ENCODE data around the gene UHRF1. TPM values are rescaled to one million over a fixed set of nuclear protein-coding genes. Genes with fewer than 3 reads are reported as not detected.

Gene UHRF1
- total and polyA plus RNA-seq, 2 of the 13 experiments (the other 11 are each of a cell fraction or from before 2014, with no cell fraction given): 6.8 to 78.4 TPM

DNA sequence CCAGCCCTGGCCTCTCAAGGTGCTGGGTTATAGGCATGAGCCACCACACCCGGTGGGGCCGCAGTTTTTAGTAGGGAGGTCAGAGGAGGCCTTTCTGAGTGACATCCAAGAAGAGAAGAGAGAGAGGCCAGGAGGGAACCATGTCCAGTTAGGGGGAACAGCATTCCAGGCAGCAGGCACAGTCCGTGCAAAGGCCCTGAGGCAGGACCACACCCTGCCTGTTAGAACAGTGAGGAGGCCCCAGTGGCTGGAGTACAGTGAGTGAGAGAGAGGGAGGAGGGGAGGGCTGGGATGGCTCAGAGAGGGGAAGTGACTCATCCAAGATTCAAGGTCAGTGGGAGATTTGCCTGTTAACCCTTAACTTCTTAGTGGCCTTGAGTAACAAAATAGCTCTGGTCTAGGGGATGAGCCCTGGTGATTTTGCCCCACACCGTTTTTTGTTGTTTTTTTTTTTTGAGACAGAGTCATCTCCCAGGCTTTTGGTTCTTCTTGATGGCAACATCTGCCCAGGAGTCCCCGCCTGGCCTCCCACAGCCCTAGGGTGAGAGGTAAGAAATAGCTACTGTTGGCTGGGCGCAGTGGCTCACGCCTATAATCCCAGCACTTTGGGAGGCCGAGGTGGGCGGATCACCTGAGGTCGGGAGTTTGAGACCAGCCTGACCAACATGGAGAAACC, 39.1 kb upstream of the UHRF1 start (continued):
- TF ChIP-seq, protein P1, sequence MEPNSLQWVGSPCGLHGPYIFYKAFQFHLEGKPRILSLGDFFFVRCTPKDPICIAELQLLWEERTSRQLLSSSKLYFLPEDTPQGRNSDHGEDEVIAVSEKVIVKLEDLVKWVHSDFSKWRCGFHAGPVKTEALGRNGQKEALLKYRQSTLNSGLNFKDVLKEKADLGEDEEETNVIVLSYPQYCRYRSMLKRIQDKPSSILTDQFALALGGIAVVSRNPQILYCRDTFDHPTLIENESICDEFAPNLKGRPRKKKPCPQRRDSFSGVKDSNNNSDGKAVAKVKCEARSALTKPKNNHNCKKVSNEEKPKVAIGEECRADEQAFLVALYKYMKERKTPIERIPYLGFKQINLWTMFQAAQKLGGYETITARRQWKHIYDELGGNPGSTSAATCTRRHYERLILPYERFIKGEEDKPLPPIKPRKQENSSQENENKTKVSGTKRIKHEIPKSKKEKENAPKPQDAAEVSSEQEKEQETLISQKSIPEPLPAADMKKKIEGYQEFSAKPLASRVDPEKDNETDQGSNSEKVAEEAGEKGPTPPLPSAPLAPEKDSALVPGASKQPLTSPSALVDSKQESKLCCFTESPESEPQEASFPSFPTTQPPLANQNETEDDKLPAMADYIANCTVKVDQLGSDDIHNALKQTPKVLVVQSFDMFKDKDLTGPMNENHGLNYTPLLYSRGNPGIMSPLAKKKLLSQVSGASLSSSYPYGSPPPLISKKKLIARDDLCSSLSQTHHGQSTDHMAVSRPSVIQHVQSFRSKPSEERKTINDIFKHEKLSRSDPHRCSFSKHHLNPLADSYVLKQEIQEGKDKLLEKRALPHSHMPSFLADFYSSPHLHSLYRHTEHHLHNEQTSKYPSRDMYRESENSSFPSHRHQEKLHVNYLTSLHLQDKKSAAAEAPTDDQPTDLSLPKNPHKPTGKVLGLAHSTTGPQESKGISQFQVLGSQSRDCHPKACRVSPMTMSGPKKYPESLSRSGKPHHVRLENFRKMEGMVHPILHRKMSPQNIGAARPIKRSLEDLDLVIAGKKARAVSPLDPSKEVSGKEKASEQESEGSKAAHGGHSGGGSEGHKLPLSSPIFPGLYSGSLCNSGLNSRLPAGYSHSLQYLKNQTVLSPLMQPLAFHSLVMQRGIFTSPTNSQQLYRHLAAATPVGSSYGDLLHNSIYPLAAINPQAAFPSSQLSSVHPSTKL (CRISPR knock-in tag; IDR thresholded peaks at IDR 0.05): peak; percentile 89
- TF ChIP-seq RXRB (CRISPR knock-in tag; IDR thresholded peaks at IDR 0.05; ENCODE audit: borderline replicate concordance) (peak; percentile 75), PHF20 (CRISPR knock-in tag; IDR thresholded peaks at IDR 0.05) (peak; percentile 57), HNRNPUL1 (IDR thresholded peaks at IDR 0.05; ENCODE audit: low read depth, low read length) (no peak), SNRNP70 (IDR thresholded peaks at IDR 0.05; ENCODE audit: low read depth, low read length) (no peak), ZNF747 (CRISPR knock-in tag; IDR thresholded peaks at IDR 0.05; ENCODE audit: borderline replicate concordance) (peak; percentile 27; the same call in 1 of the 2 replicates), TGIF2 (CRISPR knock-in tag; IDR thresholded peaks at IDR 0.05) (no peak), MLLT10 (CRISPR knock-in tag; IDR thresholded peaks at IDR 0.05) (no peak), REST (IDR thresholded peaks at IDR 0.05; ENCODE audit: borderline replicate concordance in 1 of 2, low read depth in 1 of 2, low read length in 2 of 2) (peak in 1 of 2 experiments; percentile 32; a peak in 1 of 4 replicates), SIN3A (IDR thresholded peaks at IDR 0.05; ENCODE audit: borderline replicate concordance, low read depth, low read length) (0 out of 2 replicates have a peak, but pooled peaks have one; percentile 12), TBL1XR1 (IDR thresholded peaks at IDR 0.05; ENCODE audit: borderline replicate concordance, low read length, partially characterized antibody) (no peak), POLR2AphosphoS2 (IDR thresholded peaks at IDR 0.05; ENCODE audit: low read depth, low read length) (no peak), SIX4 (CRISPR knock-in tag; IDR thresholded peaks at IDR 0.05) (peak; percentile 64; the same call in 1 of the 2 replicates), ZGPAT (CRISPR knock-in tag; IDR thresholded peaks at IDR 0.05) (peak; percentile 83)
- TF ChIP-seq, protein P2, sequence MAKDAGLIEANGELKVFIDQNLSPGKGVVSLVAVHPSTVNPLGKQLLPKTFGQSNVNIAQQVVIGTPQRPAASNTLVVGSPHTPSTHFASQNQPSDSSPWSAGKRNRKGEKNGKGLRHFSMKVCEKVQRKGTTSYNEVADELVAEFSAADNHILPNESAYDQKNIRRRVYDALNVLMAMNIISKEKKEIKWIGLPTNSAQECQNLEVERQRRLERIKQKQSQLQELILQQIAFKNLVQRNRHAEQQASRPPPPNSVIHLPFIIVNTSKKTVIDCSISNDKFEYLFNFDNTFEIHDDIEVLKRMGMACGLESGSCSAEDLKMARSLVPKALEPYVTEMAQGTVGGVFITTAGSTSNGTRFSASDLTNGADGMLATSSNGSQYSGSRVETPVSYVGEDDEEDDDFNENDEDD (CRISPR knock-in tag; IDR thresholded peaks at IDR 0.05; ENCODE audit: borderline replicate concordance): no peak
- TF ChIP-seq, protein P3, sequence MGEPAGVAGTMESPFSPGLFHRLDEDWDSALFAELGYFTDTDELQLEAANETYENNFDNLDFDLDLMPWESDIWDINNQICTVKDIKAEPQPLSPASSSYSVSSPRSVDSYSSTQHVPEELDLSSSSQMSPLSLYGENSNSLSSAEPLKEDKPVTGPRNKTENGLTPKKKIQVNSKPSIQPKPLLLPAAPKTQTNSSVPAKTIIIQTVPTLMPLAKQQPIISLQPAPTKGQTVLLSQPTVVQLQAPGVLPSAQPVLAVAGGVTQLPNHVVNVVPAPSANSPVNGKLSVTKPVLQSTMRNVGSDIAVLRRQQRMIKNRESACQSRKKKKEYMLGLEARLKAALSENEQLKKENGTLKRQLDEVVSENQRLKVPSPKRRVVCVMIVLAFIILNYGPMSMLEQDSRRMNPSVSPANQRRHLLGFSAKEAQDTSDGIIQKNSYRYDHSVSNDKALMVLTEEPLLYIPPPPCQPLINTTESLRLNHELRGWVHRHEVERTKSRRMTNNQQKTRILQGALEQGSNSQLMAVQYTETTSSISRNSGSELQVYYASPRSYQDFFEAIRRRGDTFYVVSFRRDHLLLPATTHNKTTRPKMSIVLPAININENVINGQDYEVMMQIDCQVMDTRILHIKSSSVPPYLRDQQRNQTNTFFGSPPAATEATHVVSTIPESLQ (CRISPR knock-in tag; conservative IDR thresholded peaks at IDR 0.05): no peak
